Stimulated activated CD4-positive, alpha-beta T cell treated with anti-CD3 and anti-CD28 coated beads, Interleukin-4, amount 100 ng/mL, for 24 hours (primary cell): ENCODE results near the gene AREL1.

Source experiments
- DNase-seq: peaks from one replicate; pipeline ENCODE4 v3.0.0-alpha.2; 2020

Gene AREL1

DNA sequence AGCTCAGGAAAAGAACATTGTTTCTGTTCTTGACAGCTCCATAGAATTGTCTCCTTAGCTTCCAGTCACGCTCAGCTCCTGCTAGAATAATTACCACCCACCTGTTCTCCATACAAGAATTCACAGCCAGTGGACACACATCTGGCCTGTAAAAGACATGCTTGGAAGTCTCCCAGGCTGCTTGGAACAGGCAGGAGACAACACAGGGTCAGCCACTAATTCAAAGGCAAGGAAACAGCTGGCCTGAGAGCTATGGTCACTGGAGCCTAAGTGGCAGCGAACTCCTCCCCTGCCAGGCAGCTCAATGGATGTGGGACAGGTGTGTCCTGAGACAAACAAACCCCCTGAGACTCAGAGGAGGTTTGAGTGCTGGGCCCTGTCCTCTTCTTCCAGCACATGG, 77.9 kb downstream of the AREL1 start:
- DNase-seq = no peak

DNA sequence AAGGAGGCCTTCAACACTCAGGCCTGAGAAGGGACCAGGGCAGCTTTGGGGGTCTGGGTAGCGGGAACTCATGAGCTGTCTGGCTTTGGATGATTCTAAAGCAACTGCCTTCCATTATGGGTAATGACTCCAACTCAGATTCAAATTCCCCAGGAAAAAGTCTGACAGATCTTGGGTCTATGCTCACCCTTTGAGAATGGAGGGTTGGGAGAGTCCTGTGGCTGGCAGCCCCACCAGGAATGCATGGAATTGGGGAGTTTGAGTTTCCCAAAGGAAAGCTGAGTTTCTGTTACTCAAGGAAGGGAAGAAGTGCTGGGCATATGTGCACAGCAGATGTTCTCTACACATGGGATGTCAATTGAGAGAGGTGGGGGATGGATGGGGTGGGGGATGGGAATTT, 78.4 kb downstream of the AREL1 start:
- no peak for DNase-seq

DNA sequence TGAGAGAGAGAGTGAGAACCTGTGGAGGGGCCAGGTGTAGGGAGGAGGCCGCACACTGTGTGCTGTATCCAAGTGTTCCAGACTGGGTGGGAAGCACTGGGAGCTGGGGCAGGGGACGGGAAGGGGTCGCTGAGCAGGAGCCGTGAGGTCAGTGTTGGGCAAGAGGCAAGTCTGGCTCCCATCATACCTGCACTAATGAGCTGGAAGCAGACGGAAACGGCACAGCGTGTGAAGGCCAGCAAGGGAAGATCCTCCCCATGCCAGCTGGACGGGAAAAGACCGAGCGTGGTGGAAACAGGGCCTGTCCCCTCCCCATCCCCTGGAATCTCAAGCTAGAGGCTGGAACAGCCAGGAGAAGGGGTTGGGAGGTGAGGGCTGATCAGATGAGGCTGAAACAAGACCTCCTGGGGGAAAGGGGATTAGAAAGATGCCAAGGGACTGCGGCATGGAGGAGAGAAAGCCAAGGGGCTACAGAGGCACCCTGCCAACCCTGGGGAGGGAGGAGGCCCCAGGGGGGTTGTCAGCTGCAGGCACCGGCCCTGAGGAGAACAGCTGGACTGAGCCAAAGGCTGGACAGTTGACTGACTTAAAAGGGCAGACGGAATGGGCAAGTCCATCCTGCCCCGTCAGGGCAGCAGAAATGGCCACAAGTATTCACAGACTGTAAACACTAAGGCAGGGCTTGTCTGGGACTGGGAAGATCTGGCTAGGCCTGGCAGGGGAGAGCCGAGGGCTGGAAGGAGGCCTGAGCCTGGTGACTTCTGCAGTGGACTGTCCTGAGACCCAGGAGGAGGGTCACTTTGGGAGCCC, 81.8 kb downstream of the AREL1 start:
- no peak for DNase-seq

DNA sequence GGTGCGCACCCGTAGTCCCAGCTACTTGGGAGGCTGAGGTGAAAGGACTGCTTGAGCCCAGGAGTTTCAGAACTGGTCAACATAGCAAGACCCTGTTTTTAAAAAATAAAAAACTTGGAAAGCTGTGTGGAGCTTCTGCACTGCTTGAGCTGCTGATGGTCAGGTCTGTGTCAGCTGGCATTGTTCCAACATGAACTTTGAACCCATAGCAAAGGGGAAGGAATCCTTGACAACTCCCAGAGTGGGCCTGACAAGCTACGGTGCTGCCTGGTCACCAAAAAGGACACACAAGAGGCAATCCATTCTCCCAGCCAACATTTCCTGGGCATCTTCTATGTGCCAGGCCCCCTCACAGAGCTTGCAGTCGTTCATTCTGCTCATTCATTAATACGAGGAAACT, 84.5 kb downstream of the AREL1 start:
- DNase-seq = no peak

DNA sequence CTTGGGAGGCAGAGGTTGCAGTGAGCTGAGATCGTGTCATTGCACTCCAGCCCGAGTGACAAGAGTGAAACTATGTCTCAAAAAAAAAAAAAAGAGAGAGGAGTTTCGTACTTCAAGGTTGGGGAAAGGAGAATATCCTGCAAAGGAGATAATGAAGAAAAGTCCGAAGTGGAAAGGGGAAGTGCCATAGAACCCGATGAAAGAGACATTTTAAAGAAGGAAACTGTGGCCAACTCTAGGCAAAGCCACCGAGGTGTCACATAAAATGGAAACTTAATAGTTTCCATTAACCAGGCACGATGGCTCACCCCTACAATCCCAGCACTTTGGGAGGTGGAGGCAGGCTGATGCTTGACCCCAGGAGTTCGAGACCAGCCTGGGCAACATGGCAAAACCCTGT, 85.8 kb downstream of the AREL1 start:
- DNase-seq = no peak

DNA sequence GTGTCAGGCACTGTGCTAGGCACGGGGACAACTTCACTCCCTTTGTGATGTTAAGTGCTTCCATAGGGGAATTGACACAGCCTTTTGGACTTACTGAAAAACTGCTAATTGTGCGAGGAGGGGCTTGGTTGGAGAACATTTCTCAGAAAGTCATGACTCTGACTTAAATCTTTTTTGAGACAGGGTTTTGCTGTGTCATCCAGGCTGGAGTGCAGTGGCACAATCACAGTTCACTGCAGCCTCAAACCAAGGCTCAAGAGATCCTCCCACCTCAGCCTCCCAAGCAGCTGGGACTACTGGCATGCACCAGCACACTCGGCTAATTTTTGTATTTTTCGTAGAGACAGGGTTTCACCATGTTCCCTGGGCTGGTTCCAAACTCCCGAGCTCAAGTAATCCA, 90.6 kb downstream of the AREL1 start:
- no peak for DNase-seq

DNA sequence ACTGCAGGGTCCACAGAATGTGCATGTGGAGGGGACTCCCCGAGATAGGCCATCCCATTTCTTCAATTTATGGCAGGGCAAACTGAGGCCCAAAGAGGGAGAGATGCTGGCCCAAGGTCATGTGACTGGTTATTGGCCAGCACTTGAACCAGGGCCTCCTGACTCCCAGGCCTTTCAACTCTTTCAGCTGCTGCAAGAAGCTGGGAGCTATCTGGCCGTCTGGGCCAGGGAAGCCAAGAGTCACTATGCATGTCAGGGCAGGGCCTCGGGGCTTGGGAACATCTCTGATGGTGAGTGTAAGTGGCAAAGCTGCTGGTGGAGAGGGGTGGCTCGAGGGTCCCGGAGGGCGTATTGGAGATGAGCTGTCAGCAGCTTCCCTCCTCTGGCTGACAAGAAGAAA, 91.3 kb downstream of the AREL1 start:
- no peak for DNase-seq

DNA sequence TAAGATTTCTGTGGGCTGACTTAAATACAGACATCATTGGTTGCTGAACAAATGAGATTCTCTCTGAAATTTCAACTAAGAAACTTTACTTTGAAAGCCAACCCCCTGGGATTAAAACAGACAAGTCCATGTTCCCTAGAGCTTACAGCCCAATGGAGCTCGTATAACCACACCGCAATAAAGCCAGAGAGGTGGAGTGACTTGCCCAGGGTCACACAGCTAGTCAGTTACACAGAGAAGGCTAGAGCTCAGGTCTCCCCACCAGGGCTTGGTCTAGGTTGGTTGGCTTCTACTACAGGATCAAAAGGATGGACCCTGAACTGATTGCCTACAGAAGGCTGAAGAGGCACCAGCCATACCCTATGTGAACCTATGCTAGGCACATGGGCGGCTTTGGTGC, 92.0 kb downstream of the AREL1 start:
- DNase-seq = no peak

DNA sequence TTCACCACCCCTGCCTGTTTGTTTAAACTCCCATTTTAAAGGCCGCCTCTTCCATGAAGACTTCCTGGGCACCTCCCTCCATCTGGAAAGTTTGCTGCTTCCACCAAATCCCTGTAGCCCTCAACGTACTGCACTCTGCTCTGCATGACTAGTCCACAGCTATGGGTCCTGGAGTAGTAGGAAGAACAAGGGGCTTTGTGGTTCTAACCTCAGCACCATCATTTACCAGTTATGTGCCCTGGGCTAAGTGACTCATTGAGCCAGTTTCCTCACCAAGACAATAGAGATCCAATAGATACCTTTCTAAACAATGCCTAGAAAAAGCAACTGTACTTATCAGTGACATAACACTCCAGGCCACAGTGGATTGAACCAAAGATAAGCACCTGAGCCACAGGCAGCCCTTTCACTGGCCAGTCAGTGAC, 92.4 kb downstream of the AREL1 start:
- peak; percentile 38 for DNase-seq

DNA sequence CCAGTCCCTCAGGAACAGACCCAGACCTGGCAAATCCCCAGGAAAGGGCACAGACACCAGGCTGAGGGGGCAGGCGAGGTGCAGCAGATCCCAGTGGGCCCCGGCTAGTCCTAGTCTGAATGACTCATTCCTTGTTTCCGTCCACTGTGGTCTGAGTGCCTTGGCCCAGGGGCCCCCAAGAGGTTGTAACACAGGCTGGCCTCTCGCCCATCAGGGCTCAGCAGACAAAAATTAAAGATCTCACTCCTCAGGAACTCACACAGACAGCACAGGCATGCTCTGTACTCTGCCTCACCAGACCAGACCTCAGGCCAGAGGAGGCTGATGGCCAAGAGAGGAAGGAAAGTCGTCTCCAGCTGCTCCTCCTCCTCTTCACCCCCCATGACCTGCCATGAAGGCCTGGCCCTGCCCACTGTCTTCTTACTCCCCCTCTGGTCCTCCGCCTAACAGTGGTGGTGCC, 93.2 kb downstream of the AREL1 start:
- no peak for DNase-seq

DNA sequence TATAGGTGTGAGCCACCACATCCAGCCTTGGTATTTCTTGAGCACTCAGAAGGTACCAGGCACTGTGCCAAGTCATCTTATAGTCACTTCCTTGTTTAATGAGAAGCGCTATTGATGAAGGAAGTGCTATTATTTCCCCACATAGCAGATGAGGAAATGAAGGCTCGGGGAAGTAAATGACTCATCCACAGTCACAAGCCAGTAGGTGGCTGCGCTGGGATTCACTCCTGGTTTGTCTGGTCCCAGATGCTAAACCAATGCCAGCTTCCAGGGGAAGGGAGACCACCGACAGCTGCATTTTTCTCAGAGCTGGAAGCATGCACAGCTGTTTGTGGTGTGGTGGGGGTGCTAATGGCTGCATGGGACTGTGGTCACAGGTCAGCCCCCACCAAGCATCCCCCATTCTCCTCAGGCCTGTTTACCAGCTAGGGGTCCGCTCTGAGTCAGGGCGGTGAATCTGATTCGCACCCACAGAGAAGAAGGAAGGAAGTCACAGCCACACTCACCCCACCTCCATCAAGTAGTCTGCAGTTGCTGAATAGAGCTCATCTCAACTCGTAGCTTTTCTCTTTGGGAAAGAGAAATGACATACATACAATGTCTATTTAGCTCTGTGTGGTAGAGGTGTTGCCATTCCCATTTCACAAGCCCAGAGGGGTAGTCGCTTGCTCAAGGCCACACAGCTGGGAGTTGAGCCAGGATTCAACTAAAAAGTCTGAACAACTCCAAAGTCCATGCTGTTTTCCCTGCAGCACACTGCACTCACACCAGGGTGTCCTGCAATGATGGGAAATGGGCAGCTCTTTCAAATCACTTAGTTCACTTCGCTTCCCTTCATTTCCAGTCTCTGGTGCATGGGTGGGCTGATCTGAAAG, 94.6 kb downstream of the AREL1 start:
- peak; percentile 63 for DNase-seq

DNA sequence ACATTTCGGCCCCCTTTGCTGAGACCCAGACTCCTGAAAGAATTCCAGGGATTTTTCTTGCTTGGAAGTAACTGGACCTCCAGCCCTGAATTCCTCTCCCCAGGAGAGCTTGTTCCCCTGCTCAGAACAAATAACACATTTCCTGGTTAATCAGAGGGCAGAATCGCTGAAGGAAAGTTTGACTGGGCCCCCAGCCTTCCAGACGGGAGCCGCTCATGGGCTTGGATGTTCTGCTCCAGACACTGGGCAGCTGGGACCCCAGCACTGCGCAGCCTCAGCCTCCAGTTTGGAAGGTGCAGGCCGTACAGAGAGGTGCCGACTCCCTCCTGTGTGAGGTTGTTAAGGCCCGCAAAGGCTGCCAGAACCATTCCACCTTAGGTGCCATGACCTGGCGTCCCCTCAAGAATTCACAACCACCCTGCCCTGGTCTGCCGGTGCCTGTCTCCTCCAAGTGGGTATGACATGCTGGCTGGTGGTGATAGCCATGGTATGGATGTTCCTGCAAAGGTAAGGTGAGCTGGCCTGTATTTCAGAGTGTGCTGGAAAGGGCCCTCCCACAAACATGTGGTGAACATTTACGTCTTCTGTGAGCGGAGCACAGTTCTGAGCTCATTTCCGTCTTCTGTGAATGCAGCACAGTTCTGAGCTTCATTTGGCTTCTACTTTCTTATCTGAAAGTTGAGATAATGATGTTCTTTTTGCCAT, 95.7 kb downstream of the AREL1 start:
- DNase-seq = no peak

DNA sequence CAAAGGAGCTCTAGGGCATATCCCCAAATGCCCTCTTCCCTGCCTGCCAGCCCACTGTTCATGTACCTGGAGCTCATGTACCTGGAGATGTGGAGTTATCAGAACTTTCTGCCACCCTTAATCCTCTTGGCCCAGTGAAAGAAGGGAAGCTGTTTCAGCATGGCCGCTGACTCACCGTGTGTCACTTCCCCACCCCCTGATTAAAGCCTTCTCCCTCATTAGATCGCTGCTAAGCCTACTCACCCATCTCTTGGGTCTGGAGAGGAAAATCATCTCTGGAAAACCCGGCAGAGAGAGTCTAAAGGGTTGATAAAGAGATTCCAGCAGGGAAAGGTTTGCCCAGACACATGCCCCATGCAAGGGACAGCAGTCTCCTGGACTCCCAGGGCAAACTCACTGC, 96.4 kb downstream of the AREL1 start:
- peak; percentile 25 for DNase-seq

DNA sequence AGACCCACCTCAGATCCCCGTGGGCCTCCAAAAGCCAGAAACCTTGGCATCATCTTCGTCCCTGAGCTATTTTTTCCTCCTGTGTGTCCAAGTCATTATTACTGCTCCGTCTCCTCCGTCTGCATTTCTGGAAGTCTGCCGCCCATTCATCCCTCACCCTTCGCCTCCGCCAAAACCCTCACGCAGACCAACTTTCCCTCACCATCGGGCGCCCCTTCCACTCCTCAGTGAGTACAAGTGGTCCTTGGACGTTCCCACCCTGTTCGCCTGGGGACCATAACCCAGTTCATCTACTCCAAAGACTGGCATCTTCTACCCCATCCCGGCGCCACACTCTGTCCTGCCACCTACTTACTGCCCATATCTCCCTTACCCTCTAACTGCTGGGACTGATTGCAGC, 97.1 kb downstream of the AREL1 start:
- no peak for DNase-seq

DNA sequence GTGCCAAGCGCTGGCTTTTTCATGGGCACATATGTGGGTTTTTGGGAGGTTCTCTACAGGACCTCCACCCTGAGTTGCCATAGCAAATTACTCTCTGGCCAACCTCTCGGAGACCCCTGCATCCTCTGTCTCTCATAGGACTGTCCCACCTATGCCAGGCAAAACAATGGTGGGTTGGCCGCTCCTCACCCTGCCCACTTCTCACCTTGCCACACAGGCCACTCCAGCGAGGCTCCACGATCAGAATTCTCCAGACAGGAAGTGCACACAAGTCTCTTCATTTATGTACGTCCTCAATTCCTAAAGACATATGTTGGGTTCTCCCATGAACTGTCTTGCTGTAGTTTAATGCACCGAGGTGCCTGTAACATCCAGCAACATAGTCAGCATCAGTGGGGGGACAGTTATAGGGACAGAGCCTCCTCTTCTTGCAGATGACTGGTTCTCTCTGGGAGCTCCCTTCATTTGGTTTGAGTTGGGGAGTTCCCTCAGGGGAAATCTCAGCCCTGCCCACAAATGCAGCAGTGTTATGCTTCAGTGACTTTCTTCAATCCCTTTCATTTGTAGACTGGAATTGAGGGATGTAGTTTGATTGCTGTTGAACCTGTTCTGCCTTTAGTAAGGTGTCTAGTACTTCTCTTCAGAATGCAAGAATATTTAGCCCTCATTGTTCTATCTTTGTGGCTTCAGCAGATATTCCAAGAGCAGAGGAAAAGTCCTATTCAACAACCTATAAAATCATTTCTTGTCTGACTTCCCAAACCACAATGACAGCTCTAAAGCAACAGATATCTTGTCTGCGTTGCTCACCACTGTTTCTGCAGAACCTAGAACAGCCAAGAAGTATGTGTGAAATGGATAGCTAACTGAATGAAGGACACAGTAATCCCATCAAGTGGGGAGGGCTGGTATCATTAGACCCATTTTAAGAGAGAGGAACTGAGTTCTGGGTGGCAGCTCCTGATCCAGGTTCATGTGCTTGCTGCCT, 98.1 kb downstream of the AREL1 start:
- DNase-seq = no peak

DNA sequence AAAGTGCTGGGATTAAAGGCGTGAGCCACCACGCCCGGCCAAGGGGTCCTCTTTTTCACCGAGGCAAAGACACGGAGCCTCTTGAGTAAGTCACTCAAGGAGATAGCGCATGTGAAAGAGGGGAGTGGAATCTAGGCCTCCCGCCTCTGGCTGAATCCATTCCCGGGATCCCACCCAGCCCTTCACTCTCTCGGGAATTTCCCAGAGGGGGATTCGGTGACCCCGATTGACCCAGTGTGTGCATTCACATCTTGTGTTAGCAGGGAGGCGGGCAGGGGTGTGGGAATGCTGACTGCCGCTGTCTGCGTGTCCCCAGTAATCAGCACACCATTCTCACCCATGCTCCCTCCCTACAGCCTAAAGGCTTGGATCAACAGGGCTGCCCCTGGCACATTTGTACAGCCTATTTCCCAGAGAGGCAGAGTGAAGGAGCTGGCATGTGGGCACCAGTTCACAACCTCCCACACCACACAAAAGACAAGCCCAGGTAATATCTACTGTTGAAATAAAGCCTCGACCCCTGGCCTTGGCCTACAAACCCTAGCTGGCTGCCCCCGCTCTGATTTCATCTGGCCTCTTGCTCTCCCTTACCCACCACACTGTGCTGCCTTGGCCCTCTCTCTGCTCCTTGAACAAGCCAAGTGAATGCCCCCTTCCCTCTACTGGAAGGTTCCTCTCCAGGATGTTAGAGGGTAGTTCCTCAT, 99.5 kb downstream of the AREL1 start:
- DNase-seq = no peak

DNA sequence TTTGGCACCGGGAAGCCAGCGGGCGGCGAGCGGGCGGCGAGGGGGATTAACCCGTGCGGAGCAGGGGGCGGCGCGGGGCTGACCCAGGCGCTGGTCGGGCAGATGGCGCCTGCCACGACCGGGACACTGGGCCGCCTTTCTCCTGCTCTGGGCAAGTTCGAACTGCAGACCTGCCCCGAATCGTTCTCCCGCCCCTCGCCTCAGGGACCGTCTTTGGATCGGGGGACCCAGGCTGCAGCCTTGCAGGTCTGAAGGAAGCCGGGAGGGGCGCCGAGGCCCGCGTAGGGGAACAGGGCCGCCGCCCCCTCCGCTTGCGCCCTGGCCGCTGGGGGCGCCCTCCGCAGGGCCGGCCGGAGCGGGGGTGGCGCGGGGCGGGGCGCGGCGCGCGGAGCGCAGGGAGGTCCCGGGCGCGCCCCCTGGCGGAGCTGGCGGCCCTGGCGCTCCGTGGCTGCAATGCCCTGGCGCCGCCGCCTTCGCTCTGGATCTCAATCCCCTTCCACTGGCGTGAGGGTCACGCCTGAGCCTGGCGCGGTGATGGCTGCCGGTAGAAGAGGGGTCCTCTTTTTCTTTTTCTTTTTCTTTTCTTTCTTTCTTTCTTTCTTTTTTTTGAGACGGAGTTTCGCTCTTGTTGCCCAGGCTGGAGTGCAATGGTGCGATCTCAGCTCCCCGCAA, 100.4 kb downstream of the AREL1 start:
- DNase-seq = peak; percentile 78

DNA sequence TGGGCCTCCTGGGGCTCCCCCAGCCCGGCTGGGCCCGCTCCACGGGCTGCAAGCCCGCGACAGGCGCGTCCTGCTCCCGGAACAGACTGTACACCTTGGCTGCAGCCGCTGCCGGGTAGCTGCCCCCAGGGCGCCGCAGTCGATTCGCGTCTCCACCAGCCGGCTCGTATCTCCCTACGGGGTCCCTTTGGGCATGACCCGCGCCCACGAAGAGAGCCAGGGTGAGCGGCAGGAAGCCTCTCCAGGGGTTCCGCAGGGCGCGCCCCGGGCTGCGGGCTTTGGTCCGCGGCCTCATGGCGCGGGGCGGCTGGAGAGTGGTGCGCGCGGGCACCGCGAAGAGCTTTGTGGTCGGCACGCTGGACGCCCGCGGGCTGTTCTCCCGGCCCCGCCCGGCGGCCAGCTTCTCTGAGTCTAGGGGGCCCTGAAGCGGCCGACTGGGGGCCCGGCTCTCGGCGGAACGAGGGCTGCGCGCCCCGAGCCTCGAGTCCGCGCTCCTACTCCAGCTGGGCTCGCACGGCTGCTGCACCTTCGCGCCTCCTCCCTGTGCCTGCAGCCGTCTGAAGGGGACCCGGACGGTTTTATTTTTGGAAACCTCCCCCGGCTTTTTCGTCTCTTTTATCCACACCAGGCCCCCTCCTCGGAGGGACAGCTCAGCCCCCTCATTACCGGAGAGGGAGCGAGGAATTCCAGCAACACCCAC, 101.1 kb downstream of the AREL1 start, which contains the start of gene LTBP2:
TSS of gene LTBP2 (minus strand) at position 588 of the 700 bp plus-strand sequence. CDS start at position 295, 293 bp downstream.
- DNase-seq = no peak
